ENCODE measurements around the gene TSHZ2.
"Not testable (repeated sequence)": the region's sequence is repeated elsewhere in the genome, so short reads cannot be mapped to it uniquely, and the experiment has no call there.

Gene TSHZ2

GRCh38 chr20:53468587-53468986, 496.4 kb downstream of the TSHZ2 start:
- Histone ChIP-seq H3K27ac (no peak overlapping the region), H3K36me3 (replicated peaks) (no peaks in the 10 kb centered on the region), H3K27me3 (replicated peaks) (no peaks in the 10 kb centered on the region), H3K4me3 (ENCODE audit: low read depth, low read length) (no peak overlapping the region)
- in situ Hi-C loops (cut with HindIII; ENCODE audit: low pct_ligation_motif_present, low sequenced_read_pairs): no loop called here
- DNase-seq: no peak
- no peak for TF ChIP-seq CTCF (IDR thresholded peaks at IDR 0.05; ENCODE audit: low read depth, low read length, missing control alignments)

- H3K4me3 ChIP-seq (ENCODE audit: low read depth, low read length); in situ Hi-C loops (cut with HindIII; ENCODE audit: low pct_ligation_motif_present, low sequenced_read_pairs); H3K27ac ChIP-seq; H3K27me3 ChIP-seq (replicated peaks); DNase-seq; H3K36me3 ChIP-seq (replicated peaks): not testable (repeated sequence)
Measured at GRCh38 chr20:53472859-53473258, 500.7 kb downstream of the TSHZ2 start.

GRCh38 chr20:53480913-53481312, 508.8 kb downstream of the TSHZ2 start:
- no peak for DNase-seq
- H3K27me3 ChIP-seq (replicated peaks): no peaks in the 10 kb centered on the region
- in situ Hi-C loops (cut with HindIII; ENCODE audit: low pct_ligation_motif_present, low sequenced_read_pairs): no loop called here
- H3K27ac ChIP-seq: no peak overlapping the region
- TF ChIP-seq CTCF (IDR thresholded peaks at IDR 0.05; ENCODE audit: low read depth, low read length, missing control alignments): no peak
- no peaks in the 10 kb centered on the region for H3K36me3 ChIP-seq (replicated peaks)
- H3K4me3 ChIP-seq (ENCODE audit: low read depth, low read length): no peak overlapping the region

GRCh38 chr20:53487461-53488200, 515.5 kb downstream of the TSHZ2 start:
- TF ChIP-seq CTCF (IDR thresholded peaks at IDR 0.05; ENCODE audit: low read depth, low read length, missing control alignments): no peak
- H3K4me3 ChIP-seq (ENCODE audit: low read depth, low read length): no peak overlapping the region
- no peak overlapping the region for H3K27ac ChIP-seq
- in situ Hi-C loops (cut with HindIII; ENCODE audit: low pct_ligation_motif_present, low sequenced_read_pairs): no loop called here
- H3K27me3 ChIP-seq (replicated peaks): no peaks in the 10 kb centered on the region
- no peak for DNase-seq
- no peaks in the 10 kb centered on the region for H3K36me3 ChIP-seq (replicated peaks)

GRCh38 chr20:53488775-53489272, 516.7 kb downstream of the TSHZ2 start:
- in situ Hi-C loops (cut with HindIII; ENCODE audit: low pct_ligation_motif_present, low sequenced_read_pairs): no loop called here
- no peak for TF ChIP-seq CTCF (IDR thresholded peaks at IDR 0.05; ENCODE audit: low read depth, low read length, missing control alignments)
- no peak overlapping the region for H3K4me3 ChIP-seq (ENCODE audit: low read depth, low read length)
- no peak overlapping the region for H3K27ac ChIP-seq
- H3K36me3 ChIP-seq (replicated peaks): no peaks in the 10 kb centered on the region
- no peaks in the 10 kb centered on the region for H3K27me3 ChIP-seq (replicated peaks)
- no peak for DNase-seq

GRCh38 chr20:53489528-53489927, 517.4 kb downstream of the TSHZ2 start:
- no peaks in the 10 kb centered on the region for H3K27me3 ChIP-seq (replicated peaks)
- in situ Hi-C loops (cut with HindIII; ENCODE audit: low pct_ligation_motif_present, low sequenced_read_pairs): no loop called here
- H3K4me3 ChIP-seq (ENCODE audit: low read depth, low read length): no peak overlapping the region
- DNase-seq: no peak
- H3K36me3 ChIP-seq (replicated peaks): no peaks in the 10 kb centered on the region
- H3K27ac ChIP-seq: no peak overlapping the region
- no peak for TF ChIP-seq CTCF (IDR thresholded peaks at IDR 0.05; ENCODE audit: low read depth, low read length, missing control alignments)
